HCT116 (cell line): Measurements from ENCODE around the gene RDH8.

Experiments
- CEBPB ChIP-seq: IDR thresholded peaks from 2 replicates; pipeline ENCODE4 v1.6.1; 2012; ENCODE audit warnings: low read depth
- EZH2 ChIP-seq: fragments of 200-600 bp; sonication (generic); IDR thresholded peaks from 2 replicates; pipeline ENCODE4 v1.6.1; 2017; ENCODE audit warnings: antibody characterized with exemption, mixed run types
- EZH2phosphoT487 ChIP-seq: fragments of 200-600 bp; IDR thresholded peaks from 2 replicates; pipeline ENCODE4 v1.6.1; 2018; ENCODE audit warnings: antibody characterized with exemption, borderline replicate concordance
- JUND ChIP-seq: IDR thresholded peaks from 2 replicates; pipeline ENCODE4 v1.6.1; 2012
- POLR2A ChIP-seq: IDR thresholded peaks from 2 replicates; pipeline ENCODE4 v1.7.0; 2011; ENCODE audit warnings: borderline replicate concordance; ENCODE audit not compliant: insufficient read depth, insufficient read length; ENCODE audit errors: extremely low read depth
- POLR2AphosphoS5 ChIP-seq: IDR thresholded peaks from 2 replicates; pipeline ENCODE4 v1.6.1; 2011; ENCODE audit warnings: mild to moderate bottlenecking, low read depth, low read length, moderate library complexity
- SP1 ChIP-seq: IDR thresholded peaks from 2 replicates; pipeline ENCODE4 v1.6.1; 2012; ENCODE audit warnings: low read depth
- YY1 ChIP-seq: IDR thresholded peaks from 2 replicates; pipeline ENCODE4 v1.6.1; 2011; ENCODE audit warnings: low read length, low read depth, moderate library complexity, mild to moderate bottlenecking; ENCODE audit not compliant: insufficient replicate concordance; ENCODE audit errors: extremely low read depth
- ZFX ChIP-seq: fragments of 450-650 bp; IDR thresholded peaks from 2 replicates; pipeline ENCODE4 v1.6.1; 2017
- TF ChIP-seq, protein P1 (sequence below), 3 experiments: fragments of 200-600 bp in 1 of 3; sonication (generic) in 1 of 3; IDR thresholded peaks in 2 of 3; conservative IDR thresholded peaks in 1 of 3; 2 replicates each; pipeline ENCODE4 v1.5.1; 2012 to 2017; ENCODE audit warnings: low read depth in 2 of 3, low read length in 2 of 3, antibody characterized with exemption in 1 of 3, borderline replicate concordance in 1 of 3, control low read depth in 1 of 3, mild to moderate bottlenecking in 1 of 3, mixed read lengths in 1 of 3, mixed run types in 1 of 3, moderate library complexity in 1 of 3; ENCODE audit not compliant: insufficient read depth in 1 of 3
- TF ChIP-seq, protein P2 (sequence below): IDR thresholded peaks from 2 replicates; pipeline ENCODE4 v1.6.1; 2012

- TF ChIP-seq JUND (no peak), POLR2A (no peak), YY1 (no peak), POLR2AphosphoS5 (no peak), CEBPB (no peak), SP1 (no peak), EZH2 (no peak), ZFX (no peak), EZH2phosphoT487 (no peak)
- TF ChIP-seq, protein P1, sequence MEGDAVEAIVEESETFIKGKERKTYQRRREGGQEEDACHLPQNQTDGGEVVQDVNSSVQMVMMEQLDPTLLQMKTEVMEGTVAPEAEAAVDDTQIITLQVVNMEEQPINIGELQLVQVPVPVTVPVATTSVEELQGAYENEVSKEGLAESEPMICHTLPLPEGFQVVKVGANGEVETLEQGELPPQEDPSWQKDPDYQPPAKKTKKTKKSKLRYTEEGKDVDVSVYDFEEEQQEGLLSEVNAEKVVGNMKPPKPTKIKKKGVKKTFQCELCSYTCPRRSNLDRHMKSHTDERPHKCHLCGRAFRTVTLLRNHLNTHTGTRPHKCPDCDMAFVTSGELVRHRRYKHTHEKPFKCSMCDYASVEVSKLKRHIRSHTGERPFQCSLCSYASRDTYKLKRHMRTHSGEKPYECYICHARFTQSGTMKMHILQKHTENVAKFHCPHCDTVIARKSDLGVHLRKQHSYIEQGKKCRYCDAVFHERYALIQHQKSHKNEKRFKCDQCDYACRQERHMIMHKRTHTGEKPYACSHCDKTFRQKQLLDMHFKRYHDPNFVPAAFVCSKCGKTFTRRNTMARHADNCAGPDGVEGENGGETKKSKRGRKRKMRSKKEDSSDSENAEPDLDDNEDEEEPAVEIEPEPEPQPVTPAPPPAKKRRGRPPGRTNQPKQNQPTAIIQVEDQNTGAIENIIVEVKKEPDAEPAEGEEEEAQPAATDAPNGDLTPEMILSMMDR (IDR thresholded peaks at IDR 0.05 in 2 of 3, conservative IDR thresholded peaks at IDR 0.05 in 1 of 3; ENCODE audit: borderline replicate concordance in 1 of 3, insufficient read depth in 1 of 3, low read depth in 2 of 3, low read length in 2 of 3), result no peak
- TF ChIP-seq, protein P2, sequence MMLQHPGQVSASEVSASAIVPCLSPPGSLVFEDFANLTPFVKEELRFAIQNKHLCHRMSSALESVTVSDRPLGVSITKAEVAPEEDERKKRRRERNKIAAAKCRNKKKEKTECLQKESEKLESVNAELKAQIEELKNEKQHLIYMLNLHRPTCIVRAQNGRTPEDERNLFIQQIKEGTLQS, result no peak
Observed at GRCh38 chr19:9972103-9972502, 41.2 kb upstream of the RDH8 start.
